Mammary epithelial cell (primary cell): ENCODE measurements around the gene PUS10.

Source experiments
- CTCF ChIP-seq, 2 donors: IDR thresholded peaks in 1 of 2; conservative IDR thresholded peaks in 1 of 2; 2 replicates each; pipeline ENCODE4 v1.5.1; 2011 to 2012; ENCODE audit warnings: inconsistent platforms in 2 of 2, low read length in 2 of 2, mild to moderate bottlenecking in 2 of 2, control low read depth in 1 of 2, low read depth in 1 of 2; ENCODE audit not compliant: insufficient read depth in 1 of 2; ENCODE audit errors: extremely low read depth in 1 of 2
- EZH2 ChIP-seq: IDR thresholded peaks from 2 replicates; pipeline ENCODE4 v1.6.1; 2012; ENCODE audit warnings: low read length, inconsistent platforms, borderline replicate concordance

- TF ChIP-seq CTCF (conservative IDR thresholded peaks at IDR 0.05 in 1 of 2, IDR thresholded peaks at IDR 0.05 in 1 of 2; ENCODE audit: extremely low read depth in 1 of 2, insufficient read depth in 1 of 2, low read depth in 1 of 2, low read length in 2 of 2) (no peak), EZH2 (no peak)
Observed at GRCh38 chr2:60963190-60963589, 54.9 kb downstream of the PUS10 start.
